Stimulated activated CD4-positive, alpha-beta T cell treated with anti-CD3 and anti-CD28 coated beads, Interleukin-1b, Interleukin-23, amount 100 ng/mL, for 4 hours (primary cell): ENCODE measurements around the gene CCL3.
"Not testable (repeated sequence)": the region's sequence is repeated elsewhere in the genome, so short reads cannot be mapped to it uniquely, and the experiment has no call there.

ENCODE experiments used
- DNase-seq, 2 donors: peaks; one replicate each; pipeline ENCODE4 v3.0.0-alpha.2; 2020; ENCODE audit warnings: low read depth in 2 of 2

CCL3 gene

GRCh38 chr17:36089888-36090836 lies at the start of gene CCL3:
Gene CCL3 (minus strand): TSS chr17:36090143. CDS start chr17:36090058, 85 bp downstream.
- no peak for DNase-seq

GRCh38 chr17:36136439-36136838 lies 46.5 kb upstream of the CCL3 start:
- no peak for DNase-seq

GRCh38 chr17:36136036-36136435 lies 46.1 kb upstream of the CCL3 start:
- no peak for DNase-seq

GRCh38 chr17:36135465-36135864 lies 45.5 kb upstream of the CCL3 start:
- no peak for DNase-seq

GRCh38 chr17:36133602-36134236 lies 43.8 kb upstream of the CCL3 start:
- DNase-seq, result no peak

GRCh38 chr17:36132421-36132831 lies 42.5 kb upstream of the CCL3 start:
- DNase-seq, result no peak

GRCh38 chr17:36131931-36132330 lies 42.0 kb upstream of the CCL3 start:
- DNase-seq, result no peak

- DNase-seq, result no peak
Measured at GRCh38 chr17:36131421-36131820, 41.5 kb upstream of the CCL3 start.

GRCh38 chr17:36130346-36130745 lies 40.4 kb upstream of the CCL3 start:
- DNase-seq, result no peak

GRCh38 chr17:36129616-36130015 lies 39.7 kb upstream of the CCL3 start:
- DNase-seq, result no peak

- DNase-seq, result no peak
Measured at GRCh38 chr17:36128411-36128978, 38.6 kb upstream of the CCL3 start.

GRCh38 chr17:36127911-36128310 lies 38.0 kb upstream of the CCL3 start:
- DNase-seq, result no peak

- DNase-seq, result no peak
Measured at GRCh38 chr17:36127199-36127893, 37.4 kb upstream of the CCL3 start.

- no peak for DNase-seq
Measured at GRCh38 chr17:36124879-36125824, 35.2 kb upstream of the CCL3 start.

- no peak for DNase-seq
Measured at GRCh38 chr17:36123431-36123830, 33.5 kb upstream of the CCL3 start.

- not testable (repeated sequence) for DNase-seq
Measured at GRCh38 chr17:36121099-36121498, 31.2 kb upstream of the CCL3 start.

GRCh38 chr17:36120221-36120620 lies 30.3 kb upstream of the CCL3 start:
- DNase-seq, result no peak

GRCh38 chr17:36118477-36119353 lies 28.8 kb upstream of the CCL3 start:
- no peak for DNase-seq

GRCh38 chr17:36117505-36118382 lies 27.8 kb upstream of the CCL3 start:
- DNase-seq, result no peak
